ENCODE results near the gene ADGRD2. TPM values are rescaled to one million over a fixed set of nuclear protein-coding genes. Genes with fewer than 3 reads are reported as not detected.

Gene ADGRD2
- total RNA-seq, 1 experiment from 2014 or later = not detected

DNA sequence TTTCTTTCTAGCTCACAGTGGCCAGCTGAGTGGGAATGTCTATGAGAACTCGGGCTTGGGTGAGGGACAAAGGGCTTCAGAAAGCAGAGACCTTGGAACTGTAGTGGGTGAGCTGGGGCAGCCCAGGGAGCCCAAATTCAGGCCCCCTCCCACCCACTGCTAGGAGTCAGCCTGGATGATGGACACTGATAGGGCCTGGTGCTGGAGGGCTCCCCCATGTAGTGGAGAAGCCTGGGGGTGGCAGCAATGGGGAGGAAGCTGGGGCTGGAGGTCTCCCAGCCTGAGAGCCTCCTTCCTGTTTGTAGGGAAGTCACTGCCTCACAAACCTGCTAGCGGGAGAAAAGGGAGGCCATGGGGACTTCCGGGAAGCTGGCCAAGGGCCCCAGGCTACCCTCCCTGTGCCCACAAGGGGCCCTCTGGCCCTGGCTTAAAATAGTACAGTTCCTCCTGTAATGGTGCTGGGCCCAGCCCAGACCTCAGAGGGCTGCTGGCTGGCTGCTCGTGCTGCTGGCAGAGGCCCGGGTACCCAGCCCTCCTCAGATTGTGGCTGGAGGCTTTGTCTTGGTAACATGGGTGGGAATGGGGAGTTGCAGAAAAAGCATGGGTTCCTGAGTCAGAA, 63.2 kb downstream of the ADGRD2 start:
- H3K4me1 ChIP-seq (ENCODE audit: insufficient read depth, low read length, poor library complexity, severe bottlenecking) = no peaks in the 10 kb centered on the region
- no peaks in the 10 kb centered on the region for H3K9me3 ChIP-seq (ENCODE audit: low read depth, low read length, poor library complexity, severe bottlenecking)
- ChIA-PET POLR2A (ENCODE audit: low non-redundant PET) (no interaction called here), CTCF (no interaction called here)
- H3K27ac ChIP-seq (ENCODE audit: low read depth, low read length, poor library complexity, severe bottlenecking) = no peak overlapping the region
- no peak overlapping the region for H3K4me3 ChIP-seq (ENCODE audit: low read depth, low read length, poor library complexity, severe bottlenecking)
- no peaks in the 10 kb centered on the region for H3K27me3 ChIP-seq (replicated peaks; ENCODE audit: insufficient read depth, low read depth, low read length, poor library complexity)
- BruUV-seq (replicated peaks) = no TSS peak
- DNase-seq (ENCODE audit: low spot score) = no peak
- intact Hi-C loops (cut with micrococcal nuclease; ENCODE audit: unreplicated experiment) = no loop called here
- TF ChIP-seq, protein P1, sequence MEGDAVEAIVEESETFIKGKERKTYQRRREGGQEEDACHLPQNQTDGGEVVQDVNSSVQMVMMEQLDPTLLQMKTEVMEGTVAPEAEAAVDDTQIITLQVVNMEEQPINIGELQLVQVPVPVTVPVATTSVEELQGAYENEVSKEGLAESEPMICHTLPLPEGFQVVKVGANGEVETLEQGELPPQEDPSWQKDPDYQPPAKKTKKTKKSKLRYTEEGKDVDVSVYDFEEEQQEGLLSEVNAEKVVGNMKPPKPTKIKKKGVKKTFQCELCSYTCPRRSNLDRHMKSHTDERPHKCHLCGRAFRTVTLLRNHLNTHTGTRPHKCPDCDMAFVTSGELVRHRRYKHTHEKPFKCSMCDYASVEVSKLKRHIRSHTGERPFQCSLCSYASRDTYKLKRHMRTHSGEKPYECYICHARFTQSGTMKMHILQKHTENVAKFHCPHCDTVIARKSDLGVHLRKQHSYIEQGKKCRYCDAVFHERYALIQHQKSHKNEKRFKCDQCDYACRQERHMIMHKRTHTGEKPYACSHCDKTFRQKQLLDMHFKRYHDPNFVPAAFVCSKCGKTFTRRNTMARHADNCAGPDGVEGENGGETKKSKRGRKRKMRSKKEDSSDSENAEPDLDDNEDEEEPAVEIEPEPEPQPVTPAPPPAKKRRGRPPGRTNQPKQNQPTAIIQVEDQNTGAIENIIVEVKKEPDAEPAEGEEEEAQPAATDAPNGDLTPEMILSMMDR (conservative IDR thresholded peaks at IDR 0.05; ENCODE audit: low read depth, low read length) = no peak
- TF ChIP-seq EZH2 (IDR thresholded peaks at IDR 0.05; ENCODE audit: borderline replicate concordance, low read depth, low read length, poor library complexity, severe bottlenecking) = no peak
- H3K36me3 ChIP-seq (ENCODE audit: insufficient read depth, low read length, poor library complexity, severe bottlenecking) = no peaks in the 10 kb centered on the region

DNA sequence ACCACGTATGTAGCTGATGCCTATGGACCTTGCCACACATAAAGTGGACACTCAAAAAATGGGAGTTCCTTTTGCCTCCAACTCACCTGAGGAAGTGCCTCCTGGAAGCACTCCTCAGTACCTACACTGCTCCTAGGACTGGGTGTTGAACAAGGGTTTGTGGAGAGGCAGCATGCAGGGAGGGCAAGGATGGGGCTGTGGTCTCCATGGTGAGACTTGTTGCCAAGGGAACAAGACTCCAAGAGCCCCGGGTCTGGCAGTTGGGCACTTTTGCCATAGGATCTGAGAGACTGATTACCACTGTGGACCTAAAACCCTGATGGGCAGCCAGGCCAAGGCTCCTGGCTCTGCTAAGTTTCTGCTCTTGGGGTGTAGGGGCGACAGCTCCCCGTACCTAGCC, 63.9 kb downstream of the ADGRD2 start:
- CTCF ChIA-PET = no interaction called here

DNA sequence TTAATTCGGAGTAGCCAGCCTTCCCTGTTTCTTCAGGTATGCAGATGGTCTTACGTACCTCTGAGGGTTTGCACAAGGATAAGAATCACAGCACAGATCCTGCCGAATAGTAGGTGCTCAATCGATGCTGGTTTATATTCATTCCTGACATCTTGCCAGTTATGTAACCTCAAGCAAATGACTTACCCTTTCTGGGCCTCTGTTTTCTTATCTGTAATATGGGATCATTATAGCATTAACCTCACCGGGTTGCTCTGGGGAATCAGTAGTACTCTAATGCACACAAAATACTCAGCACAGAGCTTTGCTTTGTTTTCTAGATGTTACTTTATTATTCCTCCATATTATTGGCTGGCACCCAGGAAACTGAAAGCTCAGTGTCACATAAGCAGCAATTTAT, 64.6 kb downstream of the ADGRD2 start:
- no TSS peak for BruUV-seq (replicated peaks)
- TF ChIP-seq EZH2 (IDR thresholded peaks at IDR 0.05; ENCODE audit: borderline replicate concordance, low read depth, low read length, poor library complexity, severe bottlenecking) = no peak
- TF ChIP-seq, protein P1 (conservative IDR thresholded peaks at IDR 0.05; ENCODE audit: low read depth, low read length) = no peak
- POLR2A ChIA-PET (ENCODE audit: low non-redundant PET) = no interaction called here
- Histone ChIP-seq H3K36me3 (ENCODE audit: insufficient read depth, low read length, poor library complexity, severe bottlenecking) (no peaks in the 10 kb centered on the region), H3K4me1 (ENCODE audit: insufficient read depth, low read length, poor library complexity, severe bottlenecking) (no peaks in the 10 kb centered on the region), H3K27me3 (replicated peaks; ENCODE audit: insufficient read depth, low read depth, low read length, poor library complexity) (no peaks in the 10 kb centered on the region), H3K4me3 (ENCODE audit: low read depth, low read length, poor library complexity, severe bottlenecking) (no peak overlapping the region), H3K27ac (ENCODE audit: low read depth, low read length, poor library complexity, severe bottlenecking) (no peak overlapping the region), H3K9me3 (ENCODE audit: low read depth, low read length, poor library complexity, severe bottlenecking) (no peaks in the 10 kb centered on the region)
- CTCF ChIA-PET = interaction anchor here (0.6 kb wide), 1 partner anchor 50 kb away, joined by 3 read pairs; no protein-coding TSS in a partner anchor
- DNase-seq (ENCODE audit: low spot score) = no peak
- intact Hi-C loops (cut with micrococcal nuclease; ENCODE audit: unreplicated experiment) = no loop called here

More for the DNA sequence above, 63.9 kb downstream of the ADGRD2 start:
- Histone ChIP-seq H3K4me1 (ENCODE audit: insufficient read depth, low read length, poor library complexity, severe bottlenecking) (no peaks in the 10 kb centered on the region), H3K27me3 (replicated peaks; ENCODE audit: insufficient read depth, low read depth, low read length, poor library complexity) (no peaks in the 10 kb centered on the region), H3K4me3 (ENCODE audit: low read depth, low read length, poor library complexity, severe bottlenecking) (no peak overlapping the region), H3K27ac (ENCODE audit: low read depth, low read length, poor library complexity, severe bottlenecking) (no peak overlapping the region), H3K36me3 (ENCODE audit: insufficient read depth, low read length, poor library complexity, severe bottlenecking) (no peaks in the 10 kb centered on the region), H3K9me3 (ENCODE audit: low read depth, low read length, poor library complexity, severe bottlenecking) (no peaks in the 10 kb centered on the region)
- no TSS peak for BruUV-seq (replicated peaks)
- no peak for TF ChIP-seq EZH2 (IDR thresholded peaks at IDR 0.05; ENCODE audit: borderline replicate concordance, low read depth, low read length, poor library complexity, severe bottlenecking)
- TF ChIP-seq, protein P1 (conservative IDR thresholded peaks at IDR 0.05; ENCODE audit: low read depth, low read length) = no peak
- intact Hi-C loops (cut with micrococcal nuclease; ENCODE audit: unreplicated experiment) = no loop called here
- DNase-seq (ENCODE audit: low spot score) = no peak
- POLR2A ChIA-PET (ENCODE audit: low non-redundant PET) = no interaction called here

All from A673 (cell line).